Urothelium cell line (cell line): ENCODE measurements around the gene MYOCOS.
A peak's percentile ranks its signal among the peaks of the same experiment; 100 is the strongest.

Experiments
- DNase-seq: peaks from one replicate; pipeline ENCODE4 v3.0.0; 2011; ENCODE audit warnings: low spot score, mixed read lengths
- FAIRE-seq: peaks from 2 replicates; lab custom pipeline; 2011; peaks lifted over from hg19 to GRCh38; lab: Jason Lieb, UNC

MYOCOS gene

GRCh38 chr1:171623651-171624331, 1.7 kb downstream of the MYOCOS start:
- no peak for DNase-seq

GRCh38 chr1:171625225-171625624, 3.2 kb downstream of the MYOCOS start:
- no peak for FAIRE-seq
- no peak for DNase-seq

More at GRCh38 chr1:171623651-171624331, 1.7 kb downstream of the MYOCOS start:
- FAIRE-seq, result no peak

DNA sequence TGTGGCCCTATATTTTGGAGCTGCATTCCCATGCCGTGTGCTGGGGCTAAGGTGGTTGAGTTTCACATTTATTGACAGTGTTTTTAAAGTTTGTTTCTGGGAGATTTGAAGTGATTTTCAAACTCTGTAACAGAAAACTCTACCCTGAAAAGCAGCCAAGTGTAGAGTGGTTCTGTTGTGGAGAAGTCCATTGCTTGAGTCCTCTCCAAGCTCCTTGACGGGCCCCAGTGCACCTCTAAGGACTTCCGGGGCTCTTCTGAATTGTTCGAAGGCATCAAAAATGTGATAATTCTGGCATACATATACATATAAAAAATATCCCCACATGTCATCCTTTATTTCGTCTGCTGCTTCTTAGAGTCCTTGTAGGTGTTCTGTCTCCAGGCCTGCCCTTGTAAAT, 5.0 kb downstream of the MYOCOS start:
- FAIRE-seq (no peak), DNase-seq (no peak)

- FAIRE-seq (no peak), DNase-seq (no peak)
Observed at GRCh38 chr1:171628225-171628624, 6.2 kb downstream of the MYOCOS start.

- FAIRE-seq, result no peak
- DNase-seq, result no peak
Observed at GRCh38 chr1:171635661-171636060, 13.6 kb downstream of the MYOCOS start.

- DNase-seq (no peak), FAIRE-seq (no peak)
Observed at GRCh38 chr1:171636141-171636540, 14.1 kb downstream of the MYOCOS start.

DNA sequence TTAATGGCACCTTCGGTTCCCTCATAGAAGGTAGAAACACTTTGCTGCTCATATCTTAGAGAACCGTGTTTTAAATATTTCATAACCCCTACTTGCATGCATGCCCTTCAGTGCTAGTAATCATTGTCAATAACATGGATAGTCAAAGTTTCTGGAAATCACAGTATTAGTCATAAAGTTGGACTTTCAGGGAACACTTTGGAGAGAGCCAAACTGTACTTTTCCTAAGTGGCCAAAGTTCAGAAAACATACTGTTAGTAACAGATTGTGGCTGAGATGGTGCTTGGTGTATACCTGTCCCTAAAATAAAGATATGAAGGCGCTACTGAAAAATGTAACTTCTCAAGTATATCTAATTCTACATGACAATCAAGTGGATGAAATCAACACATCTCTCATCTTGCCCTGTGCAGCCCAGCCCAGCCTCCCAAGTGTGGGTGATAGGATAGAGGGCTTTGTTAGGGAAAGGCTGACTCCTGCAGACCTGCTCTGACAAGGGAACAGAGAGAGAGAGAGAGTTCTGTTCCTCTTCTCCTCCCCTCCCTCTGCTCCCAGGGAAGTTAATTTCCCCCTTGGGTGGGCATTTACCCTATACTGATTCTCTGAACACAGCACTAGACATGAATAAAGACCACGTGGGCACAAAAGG, 16.0 kb downstream of the MYOCOS start:
- FAIRE-seq, result no peak
- no peak for DNase-seq

DNA sequence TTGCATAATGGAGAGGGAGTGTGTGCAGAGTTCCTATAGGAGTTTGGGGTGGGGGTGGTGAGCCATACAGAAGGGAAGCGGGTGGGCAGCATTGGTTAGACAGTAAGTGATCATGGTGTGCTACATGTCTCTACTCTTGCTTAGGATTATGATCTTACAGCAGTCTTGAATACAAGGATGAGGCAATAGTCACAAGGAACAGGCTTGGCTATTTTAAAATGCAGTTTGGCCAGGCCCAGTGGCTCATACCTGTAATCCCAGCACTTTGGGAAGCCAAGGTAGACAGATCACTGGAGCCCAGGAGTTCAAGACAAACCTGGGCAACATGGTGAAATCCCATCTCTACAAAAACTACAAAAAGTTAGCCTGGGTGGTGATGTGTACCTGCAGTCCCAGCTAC, 18.2 kb downstream of the MYOCOS start:
- DNase-seq (no peak), FAIRE-seq (no peak)

DNA sequence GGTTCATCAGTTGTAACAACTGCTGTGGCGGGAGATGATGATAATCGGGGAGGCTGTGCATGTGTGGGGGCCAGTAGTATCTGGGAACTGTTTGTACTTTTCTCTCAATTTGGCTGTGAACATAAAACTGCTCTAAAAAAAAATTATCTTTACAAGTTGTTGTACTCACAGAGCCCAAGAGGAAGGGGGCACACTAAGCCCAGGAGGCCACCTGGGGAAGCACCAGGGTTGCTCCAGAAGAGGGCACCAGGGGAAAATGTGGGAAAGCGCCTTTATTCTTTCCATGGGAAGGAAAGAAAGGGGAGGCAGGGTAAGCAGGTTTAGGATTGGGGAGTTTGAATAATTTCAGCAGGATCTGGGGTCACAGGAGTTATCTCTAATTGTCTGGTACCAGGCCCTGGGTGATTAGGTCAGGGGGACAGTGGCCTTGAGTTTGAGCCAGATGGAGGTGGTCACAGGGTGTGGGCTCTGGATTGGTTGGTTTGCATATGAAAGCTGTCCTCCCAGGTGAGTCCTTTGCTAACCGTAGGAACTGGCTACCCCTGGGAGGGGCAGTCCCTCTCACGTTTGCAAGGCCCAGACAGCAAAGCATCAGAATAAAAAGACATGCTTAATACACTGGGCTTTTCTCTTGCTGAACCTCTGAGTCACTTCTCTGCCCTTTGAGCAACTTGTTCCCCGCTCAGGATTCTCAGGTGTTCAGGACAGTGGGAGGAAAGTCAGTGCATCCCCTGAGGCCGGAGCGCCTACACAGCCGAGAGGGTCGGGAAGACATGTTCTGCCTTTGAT, 19.2 kb downstream of the MYOCOS start:
- DNase-seq (no peak), FAIRE-seq (no peak)

- no peak for FAIRE-seq
- DNase-seq, result no peak
Observed at GRCh38 chr1:171642197-171642596, 20.2 kb downstream of the MYOCOS start.

- FAIRE-seq (no peak), DNase-seq (no peak)
Observed at GRCh38 chr1:171643156-171643555, 21.1 kb downstream of the MYOCOS start.

DNA sequence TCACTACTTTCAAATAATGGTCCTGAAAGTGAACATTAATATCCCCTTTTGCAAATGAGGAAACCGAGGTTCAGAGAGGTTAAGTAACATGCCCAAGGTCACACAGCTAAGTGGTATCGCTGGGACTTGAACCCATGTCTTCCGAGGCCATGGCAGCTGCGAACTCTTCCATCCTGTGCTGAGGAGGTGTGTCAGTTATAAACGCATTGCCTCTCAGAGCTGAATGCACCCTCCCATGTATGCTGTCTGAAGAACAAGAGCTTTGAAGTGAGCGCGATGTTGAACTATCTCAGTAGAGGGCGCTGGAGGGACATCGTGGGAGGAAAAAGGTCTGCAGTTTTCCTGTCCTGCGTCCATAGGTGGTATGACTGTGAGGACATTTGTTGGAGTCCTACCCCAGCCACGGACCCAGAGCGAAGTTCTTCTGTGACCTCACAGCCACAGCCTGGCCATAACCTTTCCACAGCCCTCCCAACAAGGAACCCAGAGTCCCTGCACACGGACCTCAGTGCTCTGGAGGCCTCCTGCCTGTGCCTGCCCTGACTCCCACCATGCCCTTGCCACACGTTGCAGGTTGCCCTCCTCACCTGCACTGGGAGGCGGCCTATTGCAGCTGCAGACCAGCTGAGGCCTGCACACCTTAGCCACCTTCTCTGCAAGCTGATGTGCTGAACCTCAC, 22.9 kb downstream of the MYOCOS start:
- FAIRE-seq, result no peak

DNA sequence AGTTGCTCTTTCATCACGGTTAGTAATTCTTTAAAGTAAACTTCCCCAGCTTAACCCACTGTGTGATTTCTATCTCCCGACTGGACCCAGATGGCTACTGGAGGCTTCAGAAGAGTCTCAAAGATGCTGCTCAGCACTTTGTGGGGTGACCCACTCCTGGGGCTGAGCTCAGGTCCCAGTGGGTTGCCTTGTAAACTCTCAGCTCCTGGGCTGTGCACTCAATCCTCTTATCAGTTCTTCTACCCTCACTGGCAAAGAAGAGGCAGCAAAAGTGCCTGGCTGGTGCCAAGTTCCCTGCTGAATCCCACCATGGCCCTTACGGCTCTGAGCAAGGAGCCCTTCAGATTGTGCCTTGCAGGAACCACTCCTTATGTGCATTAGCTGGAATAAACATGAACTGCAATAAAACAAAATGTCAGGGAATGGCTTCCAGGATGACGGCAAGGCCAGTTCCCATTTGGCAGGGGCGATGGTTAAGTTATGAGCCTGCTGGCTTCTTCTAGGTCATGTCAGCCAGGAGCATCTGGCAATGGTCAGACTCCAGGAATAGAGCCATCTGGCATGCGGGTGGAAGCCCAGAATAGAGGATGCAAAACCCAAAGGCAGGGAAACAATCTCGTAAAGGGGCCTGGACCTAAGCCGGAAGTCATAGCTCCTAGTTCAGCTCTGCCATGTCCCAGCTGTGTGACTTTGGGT, 23.7 kb downstream of the MYOCOS start:
- DNase-seq, result no peak

More for the DNA sequence above, 22.9 kb downstream of the MYOCOS start:
- peak; percentile 68 for DNase-seq

DNA sequence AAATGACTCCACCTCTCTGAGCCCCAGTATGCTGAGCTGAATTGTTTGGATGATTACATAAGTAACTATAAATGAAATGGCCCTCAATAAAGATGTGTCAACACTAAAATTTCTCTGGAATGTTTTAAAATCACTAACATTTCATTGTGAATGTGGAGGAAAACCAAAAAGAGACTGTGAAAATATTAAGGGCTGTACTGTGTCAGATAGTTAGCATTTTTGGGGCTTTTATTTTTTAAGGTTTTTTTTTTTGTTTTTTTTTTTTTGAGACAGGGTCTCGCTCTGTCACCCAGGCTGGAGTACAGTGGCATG, 24.2 kb downstream of the MYOCOS start:
- no peak for FAIRE-seq

More for the DNA sequence above, 23.7 kb downstream of the MYOCOS start:
- FAIRE-seq, result no peak

DNA sequence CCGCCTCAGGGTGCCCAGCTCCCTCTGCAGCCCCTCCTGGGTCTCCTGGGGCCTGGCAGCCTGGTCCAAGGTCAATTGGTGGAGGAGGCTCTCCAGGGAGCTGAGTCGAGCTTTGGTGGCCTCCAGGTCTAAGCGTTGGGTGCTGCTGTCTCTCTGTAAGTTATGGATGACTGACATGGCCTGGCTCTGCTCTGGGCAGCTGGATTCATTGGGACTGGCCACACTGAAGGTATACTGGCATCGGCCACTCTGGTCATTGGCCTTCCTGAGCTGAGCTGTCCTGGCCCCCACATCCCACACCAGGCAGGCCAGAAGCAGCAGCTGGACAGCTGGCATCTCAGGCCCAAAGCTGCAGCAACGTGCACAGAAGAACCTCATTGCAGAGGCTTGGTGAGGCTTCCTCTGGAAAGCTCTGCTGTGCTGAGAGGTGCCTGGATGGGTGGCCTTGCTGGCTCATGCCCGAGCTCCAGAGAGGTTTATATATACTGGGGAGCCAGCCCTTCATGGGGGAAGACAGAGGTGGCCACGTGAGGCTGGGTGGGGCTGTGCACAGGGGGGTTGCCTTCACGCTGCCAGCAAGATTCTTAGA, 30.3 kb downstream of the MYOCOS start, which contains the start of gene MYOC:
Gene MYOC (minus strand): TSS at position 455 of the 589 bp plus-strand sequence. CDS start 77 bp downstream, at position 378.
- FAIRE-seq, result no peak
- DNase-seq, result no peak

More for the DNA sequence above, 24.2 kb downstream of the MYOCOS start:
- DNase-seq, result no peak

GRCh38 chr1:171653796-171654195, 31.8 kb downstream of the MYOCOS start:
- DNase-seq, result no peak
- no peak for FAIRE-seq

DNA sequence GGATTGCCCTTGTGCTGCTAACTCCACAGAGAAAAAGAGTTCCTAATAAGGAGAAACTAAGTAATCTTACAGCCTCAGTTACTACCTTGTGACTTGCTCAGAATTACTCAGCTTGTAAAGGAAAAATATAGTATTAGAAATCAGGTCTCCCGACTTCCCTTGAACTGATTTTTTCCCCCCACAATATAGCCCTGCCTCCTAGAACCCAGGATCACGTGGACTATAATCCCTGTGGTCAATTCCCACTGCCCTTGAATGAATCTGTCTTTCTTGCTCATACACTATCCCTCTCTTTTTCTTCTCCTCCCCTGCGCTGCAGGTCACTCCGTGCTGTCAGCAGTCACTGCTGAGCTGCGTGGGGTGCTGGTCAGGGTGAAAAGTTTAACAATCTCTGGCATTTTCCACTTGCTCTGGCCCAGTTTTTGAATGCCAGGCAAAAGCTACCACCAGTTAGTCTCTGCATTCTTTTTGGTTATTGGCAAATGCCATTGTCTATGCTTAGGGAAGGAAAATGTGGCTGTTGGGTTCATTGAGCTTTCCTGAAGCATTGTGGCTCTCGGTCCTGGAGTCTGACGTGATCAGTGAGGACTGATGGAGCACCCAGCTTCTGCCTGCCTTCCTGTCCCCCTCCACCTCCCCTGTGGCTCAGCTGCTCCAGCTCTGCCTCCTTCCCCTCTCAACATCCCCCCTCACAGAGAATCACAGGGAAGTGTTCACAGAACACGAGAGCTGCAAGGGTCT, 32.3 kb downstream of the MYOCOS start:
- DNase-seq, result no peak

DNA sequence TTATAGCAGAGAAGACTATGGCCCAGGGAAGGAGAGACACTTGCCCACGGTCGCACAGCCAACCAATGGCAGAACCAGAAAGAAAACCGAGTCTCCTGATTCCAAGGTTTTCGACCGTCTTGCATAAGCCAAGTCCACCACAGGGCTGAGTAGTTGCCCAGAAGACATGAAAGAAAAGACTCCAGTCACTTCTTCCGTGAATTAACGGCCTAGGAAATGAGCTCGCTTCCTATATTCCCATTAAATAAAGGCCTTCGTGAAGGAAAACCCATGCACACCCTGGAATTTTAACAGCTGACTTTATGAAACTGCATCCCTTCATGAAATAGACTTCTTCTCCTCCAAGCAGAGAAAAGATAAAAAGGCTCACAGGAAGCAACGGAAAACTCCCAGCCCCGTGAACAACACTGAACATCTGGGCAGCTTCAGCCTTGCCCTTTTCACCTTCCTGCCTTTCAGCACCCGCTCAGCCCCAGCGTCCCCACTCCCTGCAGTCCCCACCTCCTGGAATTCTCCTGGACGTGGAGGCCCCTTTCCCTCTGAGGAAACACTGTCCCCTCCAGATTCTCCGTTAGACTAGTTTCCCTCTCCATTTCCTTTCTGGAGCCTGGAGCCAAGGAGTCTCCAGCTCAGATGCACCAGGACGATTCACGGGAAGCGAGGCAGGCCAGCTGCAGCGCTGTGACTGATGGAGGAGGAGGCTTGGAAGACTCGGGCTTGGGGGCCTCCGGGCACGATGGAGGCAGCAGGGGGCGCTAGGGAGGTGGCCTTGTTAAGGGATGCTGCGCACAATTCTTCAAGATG, 33.1 kb downstream of the MYOCOS start:
- no peak for FAIRE-seq
- no peak for DNase-seq

More for the DNA sequence above, 32.3 kb downstream of the MYOCOS start:
- FAIRE-seq, result peak; percentile 52

- DNase-seq (no peak), FAIRE-seq (no peak)
Observed at GRCh38 chr1:171655746-171656116, 33.7 kb downstream of the MYOCOS start.
